Measurements from ENCODE around the gene ARID4B. TPM values are rescaled to one million over a fixed set of nuclear protein-coding genes. Genes with fewer than 3 reads are reported as not detected.

The ARID4B gene
- total and polyA plus RNA-seq, 2 of the 13 experiments (the other 11 are each of a cell fraction or from before 2014, with no cell fraction given) = 9.7 to 24.6 TPM

GRCh38 chr1:235298758-235299157 lies 29.2 kb downstream of the ARID4B start:
- in situ Hi-C loops (cut with HindIII; ENCODE audit: extremely low pct_ligation_motif_present, low pct_unique_long_range_greater_than_20kb) (no loop called here), intact Hi-C loops (cut with micrococcal nuclease; ENCODE audit: unreplicated experiment) (no loop called here)
- BruUV-seq (replicated peaks) = no TSS peak
- peaks cover 90% of the 10 kb centered on the region for H3K79me2 ChIP-seq (ENCODE audit: insufficient read depth, low read length)
- ChIA-PET CTCF (ENCODE audit: low intra/inter-chr PET ratio, low total read pairs) (no interaction called here), POLR2A (interaction anchor here (0.8 kb wide), 1 partner anchor 29 kb away, joined by 3 read pairs; the partner anchor contains the start of gene ARID4B)
- peak overlapping the region; percentile 11; the same call in 1 of the 2 replicates for H3K4me2 ChIP-seq (ENCODE audit: low read depth, low read length)
- FAIRE-seq (no peak), DNase-seq (ENCODE audit: low spot score) (no peak), ATAC-seq (no peak)
- peaks cover 45% of the 10 kb centered on the region for H4K20me1 ChIP-seq (ENCODE audit: insufficient read depth, low read length)
- no peaks in the 10 kb centered on the region for H3K36me3 ChIP-seq (replicated peaks in 1 of 2; ENCODE audit: control insufficient read depth in 1 of 2, insufficient read depth in 2 of 2, low read length in 2 of 2)
- H3K4me1 ChIP-seq (ENCODE audit: insufficient read depth, low read length) = peaks cover 76% of the 10 kb centered on the region
- H2AFZ ChIP-seq (ENCODE audit: low read length) = no peak overlapping the region
- 73% methylated on average over 2 of the region's 2 CpGs for WGBS (ENCODE audit: low lambda C conversion rate)
- H3K4me3 ChIP-seq (replicated peaks in 1 of 3; ENCODE audit: insufficient read depth in 1 of 3, low read depth in 2 of 3, low read length in 3 of 3) = no peak overlapping the region
- peak overlapping the region; percentile 3; the same call in 1 of the 2 replicates for H3K9ac ChIP-seq (ENCODE audit: insufficient read depth, low read depth, low read length)
- H3K27ac ChIP-seq (ENCODE audit: extremely low read length, insufficient read depth, low read length) = peak overlapping the region; percentile 46
- no peaks in the 10 kb centered on the region for H3K27me3 ChIP-seq (ENCODE audit: control insufficient read depth in 1 of 2, insufficient read depth in 2 of 2, low read length in 2 of 2)
- TF ChIP-seq PATZ1 (CRISPR knock-in tag; IDR thresholded peaks at IDR 0.05) (no peak), ARNT (IDR thresholded peaks at IDR 0.05) (no peak), SAP130 (CRISPR knock-in tag; IDR thresholded peaks at IDR 0.05; ENCODE audit: low read depth) (peak; percentile 30; the same call in 1 of the 2 replicates), ZEB1 (IDR thresholded peaks at IDR 0.05; ENCODE audit: insufficient replicate concordance, low read depth) (no peak), ZNF34 (CRISPR knock-in tag; IDR thresholded peaks at IDR 0.05; ENCODE audit: borderline replicate concordance) (no peak)
- no peaks in the 10 kb centered on the region for H3K9me3 ChIP-seq (ENCODE audit: low read length)

- Histone ChIP-seq H3K9me3 (ENCODE audit: low read length) (no peaks in the 10 kb centered on the region), H3K79me2 (ENCODE audit: insufficient read depth, low read length) (peaks cover 90% of the 10 kb centered on the region), H3K36me3 (replicated peaks in 1 of 2; ENCODE audit: control insufficient read depth in 1 of 2, insufficient read depth in 2 of 2, low read length in 2 of 2) (no peaks in the 10 kb centered on the region), H3K9ac (ENCODE audit: insufficient read depth, low read depth, low read length) (no peak overlapping the region), H3K4me3 (replicated peaks in 1 of 3; ENCODE audit: insufficient read depth in 1 of 3, low read depth in 2 of 3, low read length in 3 of 3) (no peak overlapping the region), H4K20me1 (ENCODE audit: insufficient read depth, low read length) (peaks cover 39% of the 10 kb centered on the region), H3K27ac (ENCODE audit: extremely low read length, insufficient read depth, low read length) (no peak overlapping the region), H3K27me3 (ENCODE audit: control insufficient read depth in 1 of 2, insufficient read depth in 2 of 2, low read length in 2 of 2) (no peaks in the 10 kb centered on the region), H3K4me1 (ENCODE audit: insufficient read depth, low read length) (peaks cover 69% of the 10 kb centered on the region), H2AFZ (ENCODE audit: low read length) (no peak overlapping the region), H3K4me2 (ENCODE audit: low read depth, low read length) (no peak overlapping the region)
- intact Hi-C loops (cut with micrococcal nuclease; ENCODE audit: unreplicated experiment) (no loop called here), in situ Hi-C loops (cut with HindIII; ENCODE audit: extremely low pct_ligation_motif_present, low pct_unique_long_range_greater_than_20kb) (no loop called here)
- no TSS peak for BruUV-seq (replicated peaks)
- 89% methylated on average over 3 of the region's 3 CpGs for WGBS (ENCODE audit: low lambda C conversion rate)
- TF ChIP-seq GMEB2 (CRISPR knock-in tag; IDR thresholded peaks at IDR 0.05; ENCODE audit: low read depth) = no peak
- TF ChIP-seq NCOR1 (IDR thresholded peaks at IDR 0.05; ENCODE audit: borderline replicate concordance, low read length) = no peak
- no peak for TF ChIP-seq ZNF781 (CRISPR knock-in tag; IDR thresholded peaks at IDR 0.05; ENCODE audit: borderline replicate concordance, not compliant biosample characterization)
- TF ChIP-seq JARID2 (CRISPR knock-in tag; IDR thresholded peaks at IDR 0.05; ENCODE audit: insufficient replicate concordance) = no peak
- TF ChIP-seq ZFY (CRISPR knock-in tag; IDR thresholded peaks at IDR 0.05) = no peak
- ChIA-PET POLR2A (no interaction called here), CTCF (ENCODE audit: low intra/inter-chr PET ratio, low total read pairs) (no interaction called here)
- FAIRE-seq (no peak), ATAC-seq (no peak), DNase-seq (ENCODE audit: low spot score) (no peak)
Observed at GRCh38 chr1:235297579-235297978, 30.4 kb downstream of the ARID4B start.

Measured in HepG2 (cell line).